ENCODE measurements around the gene GALNTL6. TPM values are rescaled to one million over a fixed set of nuclear protein-coding genes. Genes with fewer than 3 reads are reported as not detected.
"Not testable (repeated sequence)": the region's sequence is repeated elsewhere in the genome, so short reads cannot be mapped to it uniquely, and the experiment has no call there.

The GALNTL6 gene
- total and polyA plus RNA-seq, 3 experiments from 2014 or later = not detected

- Mint-ChIP-seq H3K27ac (no peak overlapping the region), H3K4me3 (no peak overlapping the region), H3K9me3 (no peaks in the 10 kb centered on the region), H3K4me1 (no peaks in the 10 kb centered on the region), H3K27me3 (peaks cover 6 to 11% of the 10 kb centered on the region in 2 donors), H3K36me3 (no peaks in the 10 kb centered on the region)
- peak in 2 of 5 donors; percentile 23 to 26 for DNase-seq
- H3K4me1 ChIP-seq (ENCODE audit: insufficient read depth, low read length) = no peaks in the 10 kb centered on the region
- no peaks in the 10 kb centered on the region for H3K36me3 ChIP-seq (ENCODE audit: insufficient read depth, low read length)
- no peaks in the 10 kb centered on the region for H3K27me3 ChIP-seq (ENCODE audit: insufficient read depth, low read length, poor library complexity, severe bottlenecking)
- ChIA-PET POLR2A (no interaction called here), CTCF (interaction anchor here (0.7 to 0.8 kb wide), 3 partner anchors 231 to 277 kb away, joined by 3 to 5 read pairs (median 3); no protein-coding TSS in a partner anchor)
- H3K4me3 ChIP-seq (ENCODE audit: low read length) = no peak overlapping the region
- no peaks in the 10 kb centered on the region for H3K9me3 ChIP-seq (ENCODE audit: low read length)
- H3K27ac ChIP-seq (ENCODE audit: low read depth, low read length) = no peak overlapping the region
These were observed 1211.9 kb downstream of the GALNTL6 start for GRCh38 chr4:173025131-173025530.

DNA sequence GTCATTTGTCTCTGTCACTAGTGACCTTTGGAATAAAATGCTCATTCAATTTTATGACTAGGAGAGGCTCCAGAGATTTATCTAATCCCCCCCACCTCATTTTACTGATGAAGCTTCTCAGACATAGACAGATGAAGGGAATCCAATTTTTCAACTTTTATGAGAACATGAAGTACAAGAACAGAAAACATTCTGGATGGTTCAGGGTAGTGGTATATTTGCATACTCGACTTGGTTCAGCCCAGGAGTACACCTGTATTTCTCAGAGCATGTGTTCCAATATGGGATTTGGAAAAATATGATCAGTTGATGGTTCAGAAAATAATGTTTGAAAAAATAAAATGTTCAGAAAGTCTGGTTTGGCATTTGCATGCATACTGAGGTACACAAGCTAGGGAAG is 1224.0 kb downstream of the GALNTL6 start:
- peaks cover 11 to 38% of the 10 kb centered on the region in 2 donors for H3K27me3 Mint-ChIP-seq
- no peaks in the 10 kb centered on the region for H3K4me1 Mint-ChIP-seq
- H3K36me3 ChIP-seq (ENCODE audit: insufficient read depth, low read length) = no peaks in the 10 kb centered on the region
- POLR2A ChIA-PET = no interaction called here
- no peak for DNase-seq
- H3K9me3 ChIP-seq (ENCODE audit: low read length) = no peaks in the 10 kb centered on the region
- no peak overlapping the region for H3K4me3 ChIP-seq (ENCODE audit: low read length)
- no peak overlapping the region for H3K27ac ChIP-seq (ENCODE audit: low read depth, low read length)
- H3K27me3 ChIP-seq (ENCODE audit: insufficient read depth, low read length, poor library complexity, severe bottlenecking) = no peaks in the 10 kb centered on the region
- no peak overlapping the region for H3K27ac Mint-ChIP-seq
- no peaks in the 10 kb centered on the region for H3K36me3 Mint-ChIP-seq
- no peaks in the 10 kb centered on the region for H3K4me1 ChIP-seq (ENCODE audit: insufficient read depth, low read length)
- no peaks in the 10 kb centered on the region for H3K9me3 Mint-ChIP-seq
- no peak overlapping the region for H3K4me3 Mint-ChIP-seq
- CTCF ChIA-PET = interaction anchor here (1.7 kb wide), 1 partner anchor 24 kb away, joined by 5 read pairs; no protein-coding TSS in a partner anchor

GRCh38 chr4:173038192-173038896 is 1225.1 kb downstream of the GALNTL6 start:
- Histone ChIP-seq H3K4me3 (ENCODE audit: low read length) (no peak overlapping the region), H3K9me3 (ENCODE audit: low read length) (no peaks in the 10 kb centered on the region), H3K4me1 (ENCODE audit: insufficient read depth, low read length) (no peaks in the 10 kb centered on the region), H3K36me3 (ENCODE audit: insufficient read depth, low read length) (no peaks in the 10 kb centered on the region), H3K27ac (ENCODE audit: low read depth, low read length) (no peak overlapping the region), H3K27me3 (ENCODE audit: insufficient read depth, low read length, poor library complexity, severe bottlenecking) (no peaks in the 10 kb centered on the region)
- Mint-ChIP-seq H3K4me1 (no peaks in the 10 kb centered on the region), H3K36me3 (no peaks in the 10 kb centered on the region), H3K27ac (no peak overlapping the region), H3K27me3 (peaks cover 18 to 49% of the 10 kb centered on the region in 2 donors), H3K4me3 (no peak overlapping the region), H3K9me3 (peaks cover 0 to 2% (median 0%) of the 10 kb centered on the region in 5 donors)
- POLR2A ChIA-PET = no interaction called here
- no peak for DNase-seq
- CTCF ChIA-PET = interaction anchor here (1.7 kb wide), 1 partner anchor 25 kb away, joined by 5 read pairs; no protein-coding TSS in a partner anchor

GRCh38 chr4:173039617-173040577 is 1226.7 kb downstream of the GALNTL6 start:
- Histone ChIP-seq H3K36me3 (ENCODE audit: insufficient read depth, low read length) (no peaks in the 10 kb centered on the region), H3K27me3 (ENCODE audit: insufficient read depth, low read length, poor library complexity, severe bottlenecking) (no peaks in the 10 kb centered on the region), H3K9me3 (ENCODE audit: low read length) (no peaks in the 10 kb centered on the region), H3K27ac (ENCODE audit: low read depth, low read length) (no peak overlapping the region), H3K4me1 (ENCODE audit: insufficient read depth, low read length) (no peaks in the 10 kb centered on the region), H3K4me3 (ENCODE audit: low read length) (no peak overlapping the region)
- Mint-ChIP-seq H3K9me3 (peaks cover 0 to 2% (median 0%) of the 10 kb centered on the region in 5 donors), H3K4me3 (no peak overlapping the region), H3K27me3 (peaks cover 20 to 50% of the 10 kb centered on the region in 2 donors), H3K4me1 (no peaks in the 10 kb centered on the region), H3K36me3 (no peaks in the 10 kb centered on the region), H3K27ac (no peak overlapping the region)
- CTCF ChIA-PET = no interaction called here
- no peak for DNase-seq
- POLR2A ChIA-PET = no interaction called here

DNA sequence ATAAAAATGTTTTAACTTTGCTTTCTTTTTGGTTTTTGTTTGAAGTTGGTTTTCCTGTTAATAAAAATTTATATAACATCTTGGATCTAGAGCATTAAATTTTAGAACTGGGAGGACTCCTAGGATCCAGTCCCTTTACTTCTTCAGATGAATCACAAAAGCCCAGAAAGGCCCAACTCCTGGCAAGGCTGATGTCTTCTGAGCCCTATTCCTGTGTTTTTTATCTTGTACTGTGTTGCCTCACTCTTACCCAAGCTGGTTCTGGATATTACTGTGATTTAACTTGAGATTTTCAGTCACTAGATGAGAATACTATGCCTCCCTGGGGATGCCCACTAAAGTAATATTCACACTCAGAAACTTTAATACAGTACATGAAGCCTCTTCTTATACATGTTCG is 1228.3 kb downstream of the GALNTL6 start:
- no peak for DNase-seq
- Histone ChIP-seq H3K27me3 (ENCODE audit: insufficient read depth, low read length, poor library complexity, severe bottlenecking) (no peaks in the 10 kb centered on the region), H3K4me1 (ENCODE audit: insufficient read depth, low read length) (no peaks in the 10 kb centered on the region), H3K9me3 (ENCODE audit: low read length) (no peaks in the 10 kb centered on the region), H3K27ac (ENCODE audit: low read depth, low read length) (no peak overlapping the region), H3K4me3 (ENCODE audit: low read length) (no peak overlapping the region), H3K36me3 (ENCODE audit: insufficient read depth, low read length) (no peaks in the 10 kb centered on the region)
- Mint-ChIP-seq H3K9me3 (peaks cover 0 to 2% (median 0%) of the 10 kb centered on the region in 5 donors), H3K27ac (peak overlapping the region in 2 of 8 donors; percentile 51 to 58), H3K4me3 (no peak overlapping the region), H3K4me1 (no peaks in the 10 kb centered on the region), H3K36me3 (no peaks in the 10 kb centered on the region), H3K27me3 (peaks cover 20 to 49% of the 10 kb centered on the region in 2 donors)
- CTCF ChIA-PET = no interaction called here
- POLR2A ChIA-PET = no interaction called here

DNA sequence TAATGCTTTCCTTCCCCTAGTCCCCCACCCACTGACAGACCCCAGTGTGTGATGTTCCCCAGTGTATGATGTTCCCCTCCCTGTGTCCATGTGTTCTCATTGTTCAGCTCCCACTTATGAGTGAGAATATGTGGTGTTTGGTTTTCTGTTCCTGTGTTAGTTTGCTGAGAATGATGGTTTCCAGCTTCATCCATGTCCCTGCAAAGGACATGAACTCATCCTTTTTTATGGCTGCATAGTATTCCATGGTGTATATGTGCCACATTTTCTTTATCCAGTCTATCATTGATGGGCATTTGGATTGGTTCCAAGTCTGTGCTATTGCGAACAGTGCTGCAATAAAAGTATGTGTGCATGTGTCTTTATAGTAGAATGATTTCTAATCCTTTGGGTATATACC is 1228.9 kb downstream of the GALNTL6 start:
- H3K27ac Mint-ChIP-seq; POLR2A ChIA-PET; H3K36me3 ChIP-seq (ENCODE audit: insufficient read depth, low read length); H3K27ac ChIP-seq (ENCODE audit: low read depth, low read length); H3K4me1 Mint-ChIP-seq; H3K4me3 Mint-ChIP-seq; H3K4me3 ChIP-seq (ENCODE audit: low read length); CTCF ChIA-PET; DNase-seq; H3K4me1 ChIP-seq (ENCODE audit: insufficient read depth, low read length); H3K36me3 Mint-ChIP-seq; H3K27me3 ChIP-seq (ENCODE audit: insufficient read depth, low read length, poor library complexity, severe bottlenecking); H3K9me3 ChIP-seq (ENCODE audit: low read length); H3K9me3 Mint-ChIP-seq: not testable (repeated sequence)
- H3K27me3 Mint-ChIP-seq = peaks cover 20 to 50% of the 10 kb centered on the region in 2 donors

DNA sequence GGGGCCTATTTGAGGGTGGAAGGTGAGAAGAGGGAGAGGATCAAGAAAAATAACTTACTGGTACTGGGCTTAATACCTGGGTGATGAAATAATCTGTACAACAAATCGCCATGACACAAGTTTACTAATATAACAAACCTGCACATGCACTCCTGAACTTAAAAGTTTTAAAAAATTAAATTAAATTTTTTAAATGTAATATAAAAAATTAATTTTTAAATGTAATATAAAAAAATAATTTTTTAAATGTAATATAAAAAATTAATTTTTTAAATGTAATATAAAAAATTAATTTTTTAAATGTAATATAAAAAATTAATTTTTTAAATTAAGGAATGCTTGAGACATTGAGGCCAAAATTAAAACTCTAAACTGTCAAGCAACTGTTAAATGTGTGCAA is 1231.1 kb downstream of the GALNTL6 start:
- Mint-ChIP-seq H3K9me3 (peaks cover 0 to 2% (median 0%) of the 10 kb centered on the region in 5 donors), H3K27me3 (peaks cover 18 to 49% of the 10 kb centered on the region in 2 donors), H3K4me3 (no peak overlapping the region), H3K4me1 (no peaks in the 10 kb centered on the region), H3K27ac (no peak overlapping the region), H3K36me3 (no peaks in the 10 kb centered on the region)
- Histone ChIP-seq H3K9me3 (ENCODE audit: low read length) (no peaks in the 10 kb centered on the region), H3K36me3 (ENCODE audit: insufficient read depth, low read length) (no peaks in the 10 kb centered on the region), H3K27ac (ENCODE audit: low read depth, low read length) (no peak overlapping the region), H3K4me1 (ENCODE audit: insufficient read depth, low read length) (no peaks in the 10 kb centered on the region), H3K4me3 (ENCODE audit: low read length) (no peak overlapping the region), H3K27me3 (ENCODE audit: insufficient read depth, low read length, poor library complexity, severe bottlenecking) (no peaks in the 10 kb centered on the region)
- ChIA-PET CTCF (no interaction called here), POLR2A (no interaction called here)
- DNase-seq = no peak

DNA sequence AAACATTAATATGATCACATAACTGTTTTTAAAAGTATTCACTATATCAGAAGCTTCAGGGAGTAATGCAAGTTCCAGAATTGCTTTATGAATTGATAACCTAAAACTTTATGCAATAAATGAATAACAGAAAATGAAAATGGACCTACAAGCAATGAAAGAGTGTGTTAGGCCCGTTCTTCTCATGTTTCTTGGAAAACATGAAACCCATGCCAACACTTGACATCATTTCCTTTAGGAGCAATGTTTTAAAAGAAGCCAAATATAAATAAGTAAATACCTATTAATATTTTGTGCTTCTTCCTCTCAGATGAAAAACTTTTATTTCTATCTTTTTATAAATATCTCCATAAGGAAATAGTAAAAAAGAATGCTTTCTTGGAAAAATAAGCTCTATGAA is 1232.4 kb downstream of the GALNTL6 start:
- no peak overlapping the region for H3K27ac ChIP-seq (ENCODE audit: low read depth, low read length)
- Mint-ChIP-seq H3K4me1 (no peaks in the 10 kb centered on the region), H3K9me3 (peaks cover 0 to 2% (median 0%) of the 10 kb centered on the region in 5 donors), H3K27ac (no peak overlapping the region), H3K4me3 (no peak overlapping the region), H3K36me3 (no peaks in the 10 kb centered on the region), H3K27me3 (peaks cover 18 to 53% of the 10 kb centered on the region in 2 donors)
- ChIA-PET POLR2A (no interaction called here), CTCF (no interaction called here)
- no peak overlapping the region for H3K4me3 ChIP-seq (ENCODE audit: low read length)
- H3K36me3 ChIP-seq (ENCODE audit: insufficient read depth, low read length) = no peaks in the 10 kb centered on the region
- no peaks in the 10 kb centered on the region for H3K9me3 ChIP-seq (ENCODE audit: low read length)
- DNase-seq = no peak
- H3K27me3 ChIP-seq (ENCODE audit: insufficient read depth, low read length, poor library complexity, severe bottlenecking) = no peaks in the 10 kb centered on the region
- no peaks in the 10 kb centered on the region for H3K4me1 ChIP-seq (ENCODE audit: insufficient read depth, low read length)

Measured in CD8-positive, alpha-beta memory T cell (primary cell).